Naive thymus-derived CD4-positive, alpha-beta T cell (primary cell): Measurements from ENCODE around the gene LRFN3. TPM values are rescaled to one million over a fixed set of nuclear protein-coding genes. Genes with fewer than 3 reads are reported as not detected.

Source experiments
- ATAC-seq: fragments of 150-1000 bp; cut with Tn5 transposase; 2 replicates; pipeline ENCODE4 v1.10.0; 2021; ENCODE audit warnings: mild to moderate bottlenecking, moderate library complexity
- CTCF ChIA-PET: fragments of 350-600 bp; sonication (Branson Sonifier 250); formaldehyde crosslinking; loops from one replicate; lab custom pipeline; 2021; ENCODE audit warnings: antibody characterized with exemption; lab: Charles Lee
- POLR2A ChIA-PET: fragments of 350-600 bp; sonication (Branson Sonifier 250); formaldehyde crosslinking; loops from one replicate; lab custom pipeline; 2021; ENCODE audit warnings: antibody characterized with exemption, inconsistent platforms; lab: Charles Lee
- DNase-seq, 9 donors: peaks; one replicate each; pipeline versions ENCODE4 v3.0.0 to v3.0.0-alpha.2; 2020 to 2022; ENCODE audit warnings: mixed read lengths in 1 of 9
- H3K27ac ChIP-seq: one replicate; pipeline ENCODE4 v1.7.0; 2013; ENCODE audit warnings: mild to moderate bottlenecking, low read depth, low read length, moderate library complexity
- H3K27me3 ChIP-seq, 2 donors: one replicate each; pipeline ENCODE4 v1.7.0; 2013; ENCODE audit warnings: low read length in 2 of 2, mild to moderate bottlenecking in 2 of 2, moderate library complexity in 2 of 2; ENCODE audit not compliant: control insufficient read depth in 2 of 2, insufficient read depth in 2 of 2
- H3K36me3 ChIP-seq, 3 experiments: 1 replicate in 2 of 3; 2 replicates in 1 of 3; pipeline ENCODE4 v1.7.0; 2013; ENCODE audit warnings: low read length in 3 of 3, mild to moderate bottlenecking in 3 of 3, moderate library complexity in 1 of 3; ENCODE audit not compliant: insufficient read depth in 3 of 3, control insufficient read depth in 2 of 3
- H3K4me1 ChIP-seq, 2 donors: one replicate each; pipeline ENCODE4 v1.7.0; 2013; ENCODE audit warnings: low read length in 2 of 2, mild to moderate bottlenecking in 2 of 2, moderate library complexity in 1 of 2; ENCODE audit not compliant: control insufficient read depth in 2 of 2, insufficient read depth in 2 of 2
- H3K4me3 ChIP-seq: 2 replicates; pipeline ENCODE4 v1.7.0; 2013; ENCODE audit warnings: mild to moderate bottlenecking, low read length
- H3K9me3 ChIP-seq, 3 experiments: 1 replicate in 2 of 3; 2 replicates in 1 of 3; pipeline ENCODE4 v1.7.0; 2013; ENCODE audit warnings: low read length in 3 of 3; ENCODE audit not compliant: control insufficient read depth in 2 of 3
- H3K27ac Mint-ChIP-seq, 9 donors: one replicate each; pipeline ENCODE4 v1.8.0; 2020 to 2022; ENCODE audit warnings: mixed read lengths in 9 of 9, mild to moderate bottlenecking in 8 of 9, moderate library complexity in 5 of 9, inconsistent platforms in 2 of 9
- H3K27me3 Mint-ChIP-seq, 5 donors: one replicate each; pipeline ENCODE4 v1.8.0; 2021 to 2022; ENCODE audit warnings: mixed read lengths in 5 of 5, mild to moderate bottlenecking in 1 of 5
- H3K36me3 Mint-ChIP-seq, 5 donors: one replicate each; pipeline ENCODE4 v1.8.0; 2020 to 2022; ENCODE audit warnings: mixed read lengths in 5 of 5, mild to moderate bottlenecking in 3 of 5, inconsistent platforms in 1 of 5
- H3K4me1 Mint-ChIP-seq, 7 donors: one replicate each; pipeline ENCODE4 v1.8.0; 2020 to 2022; ENCODE audit warnings: mixed read lengths in 7 of 7, mild to moderate bottlenecking in 3 of 7, inconsistent platforms in 1 of 7
- H3K4me3 Mint-ChIP-seq, 10 donors: one replicate each; pipeline ENCODE4 v1.8.0; 2020 to 2022; ENCODE audit warnings: mild to moderate bottlenecking in 10 of 10, mixed read lengths in 10 of 10, moderate library complexity in 6 of 10, inconsistent platforms in 2 of 10
- H3K9me3 Mint-ChIP-seq, 11 donors: one replicate each; pipeline ENCODE4 v1.8.0; 2020 to 2022; ENCODE audit warnings: mixed read lengths in 11 of 11, mild to moderate bottlenecking in 4 of 11, inconsistent platforms in 1 of 11, moderate library complexity in 1 of 11
- intact Hi-C, 2 donors: fragments of 100-400 bp; cut with micrococcal nuclease; formaldehyde crosslinking; loops; one replicate each; pipeline ENCODE4 v1.15.1; 2023
- polyA plus RNA-seq, 2 donors: library from polyadenylated mRNA; unstranded; fragments of 300-500 nt; fragmentation: Illumina TruSeq; gene quantifications; one replicate each; pipeline ENCODE4 v1.2.3, GENCODE V29; 2021
- total RNA-seq, 6 experiments: library from RNA in 5 of 6; stranded (reverse) in 5 of 6; gene quantifications; 1 replicate in 5 of 6; 2 replicates in 1 of 6; pipeline ENCODE4 v1.2.3 and lab custom pipeline; 2021 to 2026

Gene LRFN3
- total and polyA plus RNA-seq, 7 experiments from 2014 or later = 1.2 to 14.9 (median 8.8) TPM

GRCh38 chr19:35915443-35915842 lies 20.7 kb upstream of the LRFN3 start:
- ATAC-seq (no peak), DNase-seq (no peak)
- Histone ChIP-seq H3K9me3 (no peaks in the 10 kb centered on the region), H3K4me1 (no peaks in the 10 kb centered on the region), H3K27ac (no peak overlapping the region), H3K36me3 (no peaks in the 10 kb centered on the region), H3K27me3 (no peaks in the 10 kb centered on the region), H3K4me3 (no peak overlapping the region)
- CTCF ChIA-PET = interaction anchor here (0.6 kb wide), 1 partner anchor 15 kb away, joined by 3 read pairs; no protein-coding TSS in a partner anchor
- Mint-ChIP-seq H3K4me1 (peaks cover 0 to 10% (median 8%) of the 10 kb centered on the region in 7 donors), H3K4me3 (no peak overlapping the region), H3K36me3 (no peaks in the 10 kb centered on the region), H3K27me3 (peaks cover 0 to 2% (median 0%) of the 10 kb centered on the region in 5 donors), H3K27ac (no peak overlapping the region), H3K9me3 (peaks cover 0 to 1% (median 0%) of the 10 kb centered on the region in 11 donors)
- POLR2A ChIA-PET = no interaction called here
- intact Hi-C loops = no loop called here

- Histone ChIP-seq H3K4me1 (no peaks in the 10 kb centered on the region), H3K27me3 (no peaks in the 10 kb centered on the region), H3K9me3 (no peaks in the 10 kb centered on the region), H3K36me3 (no peaks in the 10 kb centered on the region), H3K4me3 (no peak overlapping the region), H3K27ac (no peak overlapping the region)
- Mint-ChIP-seq H3K4me3 (no peak overlapping the region), H3K36me3 (no peaks in the 10 kb centered on the region), H3K27ac (no peak overlapping the region), H3K9me3 (peaks cover 0 to 1% (median 0%) of the 10 kb centered on the region in 11 donors), H3K27me3 (peaks cover 0 to 7% (median 0%) of the 10 kb centered on the region in 5 donors), H3K4me1 (peaks cover 0 to 4% (median 0%) of the 10 kb centered on the region in 7 donors)
- no peak for DNase-seq
- intact Hi-C loops = no loop called here
- ChIA-PET CTCF (no interaction called here), POLR2A (no interaction called here)
- no peak for ATAC-seq
Observed at GRCh38 chr19:35919306-35919705, 16.9 kb upstream of the LRFN3 start.

GRCh38 chr19:35921012-35921411 lies 15.2 kb upstream of the LRFN3 start:
- ChIA-PET POLR2A (interaction anchor here (1.4 to 1.6 kb wide), 2 partner anchors 9 to 17 kb away, joined by 5 to 6 read pairs; no protein-coding TSS in a partner anchor), CTCF (no interaction called here)
- H3K9me3 ChIP-seq = peaks cover 0 to 6% (median 0%) of the 10 kb centered on the region in 3 experiments
- H3K27me3 ChIP-seq = no peaks in the 10 kb centered on the region
- Mint-ChIP-seq H3K36me3 (peaks cover 3 to 11% (median 5%) of the 10 kb centered on the region in 5 donors), H3K4me1 (peaks cover 0 to 4% (median 2%) of the 10 kb centered on the region in 7 donors), H3K27me3 (peaks cover 0 to 12% (median 0%) of the 10 kb centered on the region in 5 donors), H3K4me3 (no peak overlapping the region), H3K9me3 (peaks cover 0 to 11% (median 4%) of the 10 kb centered on the region in 11 donors), H3K27ac (no peak overlapping the region)
- intact Hi-C loops = no loop called here
- H3K4me3 ChIP-seq = no peak overlapping the region
- no peak for DNase-seq
- no peak for ATAC-seq
- no peaks in the 10 kb centered on the region for H3K36me3 ChIP-seq
- H3K27ac ChIP-seq = no peak overlapping the region
- no peaks in the 10 kb centered on the region for H3K4me1 ChIP-seq

GRCh38 chr19:35925501-35925900 lies 10.7 kb upstream of the LRFN3 start:
- Histone ChIP-seq H3K4me1 (peaks cover 11 to 23% of the 10 kb centered on the region in 2 donors), H3K4me3 (no peak overlapping the region), H3K36me3 (no peaks in the 10 kb centered on the region), H3K27ac (no peak overlapping the region), H3K27me3 (no peaks in the 10 kb centered on the region), H3K9me3 (peaks cover 0 to 6% (median 0%) of the 10 kb centered on the region in 3 experiments)
- Mint-ChIP-seq H3K4me1 (peaks cover 13 to 35% (median 33%) of the 10 kb centered on the region in 7 donors), H3K9me3 (peaks cover 0 to 19% (median 4%) of the 10 kb centered on the region in 11 donors), H3K36me3 (peaks cover 6 to 21% (median 9%) of the 10 kb centered on the region in 5 donors), H3K27ac (peak overlapping the region in 2 of 9 donors; percentile 2 to 71), H3K27me3 (peaks cover 0 to 13% (median 0%) of the 10 kb centered on the region in 5 donors), H3K4me3 (no peak overlapping the region)
- ChIA-PET CTCF (interaction anchor here (1.2 to 2.1 kb wide), 2 partner anchors 22 to 43 kb away, joined by 3 to 7 read pairs; no protein-coding TSS in a partner anchor), POLR2A (interaction anchor here (0.6 to 1.3 kb wide), 3 partner anchors 25 to 43 kb away, joined by 3 to 4 read pairs (median 4); no protein-coding TSS in a partner anchor)
- DNase-seq (no peak), ATAC-seq (no peak)
- intact Hi-C loops = no loop called here

- CTCF ChIA-PET = interaction anchor here (1.0 kb wide), 1 partner anchor 46 kb away, joined by 4 read pairs; no protein-coding TSS in a partner anchor
- intact Hi-C loops = no loop called here
- peaks cover 27 to 53% (median 43%) of the 10 kb centered on the region in 7 donors for H3K4me1 Mint-ChIP-seq
- H3K27me3 Mint-ChIP-seq = peaks cover 0 to 10% (median 0%) of the 10 kb centered on the region in 5 donors
- peak overlapping the region in 7 of 9 donors; percentile 45 to 76 (median 67) for H3K27ac Mint-ChIP-seq
- no peak for ATAC-seq
- H3K27ac ChIP-seq = peak overlapping the region; percentile 44
- peaks cover 0 to 6% (median 0%) of the 10 kb centered on the region in 3 experiments for H3K9me3 ChIP-seq
- no peak for DNase-seq
- H3K27me3 ChIP-seq = no peaks in the 10 kb centered on the region
- peaks cover 6 to 21% (median 9%) of the 10 kb centered on the region in 5 donors for H3K36me3 Mint-ChIP-seq
- peaks cover 0 to 19% (median 4%) of the 10 kb centered on the region in 11 donors for H3K9me3 Mint-ChIP-seq
- POLR2A ChIA-PET = interaction anchor here (0.6 to 3.8 kb wide), 11 partner anchors 10 to 284 kb away, joined by 3 to 44 read pairs (median 3); partner anchors contain the start of genes NFKBID, PSENEN and U2AF1L4
- peak overlapping the region in 2 of 10 donors; percentile 27 to 29 for H3K4me3 Mint-ChIP-seq
- no peaks in the 10 kb centered on the region for H3K36me3 ChIP-seq
- peaks cover 18 to 38% of the 10 kb centered on the region in 2 donors for H3K4me1 ChIP-seq
- H3K4me3 ChIP-seq = no peak overlapping the region
Observed at GRCh38 chr19:35928507-35928906, 7.7 kb upstream of the LRFN3 start.

- Mint-ChIP-seq H3K36me3 (peaks cover 6 to 21% (median 9%) of the 10 kb centered on the region in 5 donors), H3K27me3 (peaks cover 0 to 7% (median 0%) of the 10 kb centered on the region in 5 donors), H3K4me1 (peaks cover 27 to 53% (median 43%) of the 10 kb centered on the region in 7 donors), H3K27ac (peak overlapping the region; percentile 85 to 96 (median 92)), H3K4me3 (peak overlapping the region; percentile 73 to 88 (median 80)), H3K9me3 (peaks cover 0 to 19% (median 4%) of the 10 kb centered on the region in 11 donors)
- intact Hi-C loops = loop anchor here (1.0 to 2.0 kb wide), 2 partner anchors 185 to 282 kb away; partner anchors contain the start of genes PSENEN (in 2 of the 2), U2AF1L4 (in 2 of the 2) and COX6B1 (in 1 of the 2)
- Histone ChIP-seq H3K9me3 (peaks cover 0 to 6% (median 0%) of the 10 kb centered on the region in 3 experiments), H3K4me1 (peaks cover 21 to 38% of the 10 kb centered on the region in 2 donors), H3K4me3 (peak overlapping the region; percentile 21), H3K36me3 (no peaks in the 10 kb centered on the region), H3K27me3 (no peaks in the 10 kb centered on the region), H3K27ac (peak overlapping the region; percentile 73)
- POLR2A ChIA-PET = interaction anchor here (0.9 to 3.8 kb wide), 11 partner anchors 8 to 285 kb away, joined by 3 to 44 read pairs (median 3); partner anchors contain the start of genes NFKBID, PSENEN and U2AF1L4
- ATAC-seq (no peak), DNase-seq (peak in 4 of 9 donors; percentile 41 to 46 (median 44))
- CTCF ChIA-PET = interaction anchor here (0.5 to 1.6 kb wide), 5 partner anchors 14 to 152 kb away, joined by 3 to 5 read pairs (median 4); partner anchors contain the start of gene NFKBID
Observed at GRCh38 chr19:35929876-35930275, 6.3 kb upstream of the LRFN3 start.
